Choroid plexus epithelial cell (primary cell): ENCODE data around the gene ZDHHC5.

ENCODE experiments used
- DNase-seq: peaks from one replicate; pipeline ENCODE4 v3.0.0-alpha.2; 2010; ENCODE audit warnings: low read depth
- H3K4me3 ChIP-seq: 2 replicates; pipeline ENCODE4 v1.5.1; 2011; ENCODE audit warnings: low read depth, mild to moderate bottlenecking, control low read depth, low read length, moderate library complexity
- TF ChIP-seq, protein P1 (sequence below): conservative IDR thresholded peaks from 2 replicates; pipeline ENCODE4 v1.5.1; 2011; ENCODE audit warnings: low read depth, mild to moderate bottlenecking, control low read depth, inconsistent platforms, low read length, moderate library complexity

The ZDHHC5 gene, protein sequence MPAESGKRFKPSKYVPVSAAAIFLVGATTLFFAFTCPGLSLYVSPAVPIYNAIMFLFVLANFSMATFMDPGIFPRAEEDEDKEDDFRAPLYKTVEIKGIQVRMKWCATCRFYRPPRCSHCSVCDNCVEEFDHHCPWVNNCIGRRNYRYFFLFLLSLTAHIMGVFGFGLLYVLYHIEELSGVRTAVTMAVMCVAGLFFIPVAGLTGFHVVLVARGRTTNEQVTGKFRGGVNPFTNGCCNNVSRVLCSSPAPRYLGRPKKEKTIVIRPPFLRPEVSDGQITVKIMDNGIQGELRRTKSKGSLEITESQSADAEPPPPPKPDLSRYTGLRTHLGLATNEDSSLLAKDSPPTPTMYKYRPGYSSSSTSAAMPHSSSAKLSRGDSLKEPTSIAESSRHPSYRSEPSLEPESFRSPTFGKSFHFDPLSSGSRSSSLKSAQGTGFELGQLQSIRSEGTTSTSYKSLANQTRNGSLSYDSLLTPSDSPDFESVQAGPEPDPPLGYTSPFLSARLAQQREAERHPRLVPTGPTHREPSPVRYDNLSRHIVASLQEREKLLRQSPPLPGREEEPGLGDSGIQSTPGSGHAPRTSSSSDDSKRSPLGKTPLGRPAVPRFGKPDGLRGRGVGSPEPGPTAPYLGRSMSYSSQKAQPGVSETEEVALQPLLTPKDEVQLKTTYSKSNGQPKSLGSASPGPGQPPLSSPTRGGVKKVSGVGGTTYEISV

DNA sequence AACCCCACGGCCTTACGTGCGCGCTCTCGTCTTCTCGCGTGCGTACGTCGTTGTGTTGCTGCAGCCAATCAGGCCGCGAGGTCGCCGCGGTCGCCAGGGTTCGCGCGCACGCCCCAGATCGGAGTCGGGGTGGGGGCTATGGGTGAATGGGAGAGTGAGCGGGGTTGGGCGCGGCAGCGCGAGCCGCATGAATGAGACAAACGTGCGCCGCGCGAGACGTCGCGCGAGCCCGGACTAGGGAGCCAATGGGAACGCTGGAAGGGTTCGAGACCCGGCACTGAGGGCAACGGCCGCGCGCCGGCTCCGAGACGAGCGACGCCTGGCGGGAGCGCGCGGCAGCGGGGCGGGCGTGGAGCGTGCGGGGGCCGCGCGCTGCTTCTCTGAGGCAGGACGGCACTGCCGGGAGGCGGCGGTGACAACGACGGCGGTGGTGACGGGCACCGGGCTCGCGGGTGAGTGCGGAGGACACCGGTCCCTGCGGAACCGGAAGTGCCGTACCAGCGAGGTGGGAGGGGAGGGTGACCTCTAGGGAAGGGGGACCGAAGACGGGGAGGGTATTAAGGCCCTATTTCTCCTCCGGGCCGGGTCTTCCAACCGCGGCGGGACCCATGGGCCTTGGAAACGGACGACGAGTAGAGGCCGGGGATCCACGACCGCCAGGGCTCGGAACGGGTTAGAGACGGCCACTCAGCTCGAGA is at the start of gene ZDHHC5:
Gene ZDHHC5, plus strand, starts transcription at position 379 of the 698 bp plus-strand sequence. CDS start 4,977 bp downstream, outside the sequence.
- peak; percentile 100 for DNase-seq
- TF ChIP-seq, protein P1, sequence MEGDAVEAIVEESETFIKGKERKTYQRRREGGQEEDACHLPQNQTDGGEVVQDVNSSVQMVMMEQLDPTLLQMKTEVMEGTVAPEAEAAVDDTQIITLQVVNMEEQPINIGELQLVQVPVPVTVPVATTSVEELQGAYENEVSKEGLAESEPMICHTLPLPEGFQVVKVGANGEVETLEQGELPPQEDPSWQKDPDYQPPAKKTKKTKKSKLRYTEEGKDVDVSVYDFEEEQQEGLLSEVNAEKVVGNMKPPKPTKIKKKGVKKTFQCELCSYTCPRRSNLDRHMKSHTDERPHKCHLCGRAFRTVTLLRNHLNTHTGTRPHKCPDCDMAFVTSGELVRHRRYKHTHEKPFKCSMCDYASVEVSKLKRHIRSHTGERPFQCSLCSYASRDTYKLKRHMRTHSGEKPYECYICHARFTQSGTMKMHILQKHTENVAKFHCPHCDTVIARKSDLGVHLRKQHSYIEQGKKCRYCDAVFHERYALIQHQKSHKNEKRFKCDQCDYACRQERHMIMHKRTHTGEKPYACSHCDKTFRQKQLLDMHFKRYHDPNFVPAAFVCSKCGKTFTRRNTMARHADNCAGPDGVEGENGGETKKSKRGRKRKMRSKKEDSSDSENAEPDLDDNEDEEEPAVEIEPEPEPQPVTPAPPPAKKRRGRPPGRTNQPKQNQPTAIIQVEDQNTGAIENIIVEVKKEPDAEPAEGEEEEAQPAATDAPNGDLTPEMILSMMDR = peak; percentile 15
- H3K4me3 ChIP-seq = peak within 1 kb of the TSS; percentile 98

DNA sequence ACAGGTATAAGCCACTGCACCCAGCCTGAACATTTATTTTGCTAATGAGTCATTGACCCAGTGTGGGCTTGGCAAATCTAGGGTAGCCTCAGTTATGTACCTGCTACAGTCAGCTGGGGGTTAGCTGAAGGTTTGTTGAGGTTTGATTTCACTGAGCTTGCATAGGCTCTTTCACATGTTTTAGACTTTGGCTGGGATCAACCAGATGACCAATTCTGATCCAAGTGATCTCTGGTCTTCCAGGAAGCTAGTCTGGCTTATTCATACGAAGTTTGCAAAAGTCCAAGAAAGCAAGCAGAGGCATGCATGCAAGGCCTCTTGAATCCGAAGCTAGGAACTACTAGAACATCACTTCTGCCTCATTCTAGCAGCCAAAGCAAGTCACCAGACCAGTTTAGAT is 49.5 kb upstream of the ZDHHC5 start:
- TF ChIP-seq, protein P1 = no peak
- H3K4me3 ChIP-seq = no peak overlapping the region
- DNase-seq = no peak

DNA sequence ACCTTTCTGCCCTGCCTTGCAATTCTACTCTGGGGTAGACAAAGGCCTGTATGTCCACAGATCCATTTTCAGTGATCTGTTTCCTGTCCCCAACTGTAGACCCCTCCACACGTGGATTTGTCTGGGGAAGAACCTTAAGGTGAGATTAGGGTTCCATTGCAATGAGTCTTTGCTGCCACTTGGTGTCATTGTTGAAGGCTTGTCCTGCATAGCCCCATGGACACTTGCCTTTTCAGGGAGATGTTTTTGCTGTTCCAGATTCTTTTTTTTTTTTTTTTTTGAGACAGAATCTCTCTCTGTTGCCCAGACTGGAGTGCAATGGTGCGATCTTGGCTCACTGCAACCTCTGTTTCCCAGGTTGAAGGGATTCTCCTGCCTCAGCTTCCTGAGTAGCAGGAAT is 48.6 kb upstream of the ZDHHC5 start:
- no peak for DNase-seq
- no peak overlapping the region for H3K4me3 ChIP-seq
- TF ChIP-seq, protein P1 = peak; percentile 31

DNA sequence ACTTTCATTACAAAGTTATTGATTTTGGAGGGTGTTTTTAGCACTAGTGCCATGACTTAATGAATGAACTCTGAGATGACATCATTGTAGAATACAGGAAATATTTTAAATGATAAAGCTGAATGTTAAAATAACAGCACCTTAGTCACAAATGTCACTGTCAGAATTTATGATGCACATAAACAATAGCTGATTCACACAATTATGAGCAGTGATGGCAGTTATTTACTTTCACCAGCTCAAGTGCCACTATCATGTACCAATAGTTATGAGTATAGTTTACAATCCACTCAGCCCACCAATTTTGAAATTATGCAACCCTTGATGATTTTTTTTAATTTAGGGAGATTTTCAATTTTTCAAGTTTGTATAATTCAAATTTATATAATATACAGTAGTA is 47.4 kb upstream of the ZDHHC5 start:
- no peak for DNase-seq
- TF ChIP-seq, protein P1 = no peak
- H3K4me3 ChIP-seq = no peak overlapping the region

DNA sequence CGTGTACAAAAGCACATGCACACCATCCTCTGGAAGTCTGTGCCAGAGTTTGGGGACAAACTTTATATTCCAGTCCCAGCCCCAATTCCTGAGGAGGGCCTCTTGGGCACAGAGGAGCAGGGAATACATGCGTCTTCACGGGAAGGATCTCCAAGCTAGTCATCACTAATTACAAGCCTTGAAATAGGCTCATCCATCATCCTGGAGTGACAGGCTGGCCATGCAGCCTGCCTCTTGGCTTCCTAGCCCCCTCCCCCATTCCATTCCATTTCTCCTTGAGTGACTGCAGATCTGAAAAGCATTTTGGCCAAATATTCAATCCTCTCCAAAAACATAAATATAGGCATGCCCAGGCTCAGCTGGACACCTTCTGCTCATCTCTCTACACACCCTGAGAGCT is 45.7 kb upstream of the ZDHHC5 start:
- no peak overlapping the region for H3K4me3 ChIP-seq
- TF ChIP-seq, protein P1 = no peak
- no peak for DNase-seq

DNA sequence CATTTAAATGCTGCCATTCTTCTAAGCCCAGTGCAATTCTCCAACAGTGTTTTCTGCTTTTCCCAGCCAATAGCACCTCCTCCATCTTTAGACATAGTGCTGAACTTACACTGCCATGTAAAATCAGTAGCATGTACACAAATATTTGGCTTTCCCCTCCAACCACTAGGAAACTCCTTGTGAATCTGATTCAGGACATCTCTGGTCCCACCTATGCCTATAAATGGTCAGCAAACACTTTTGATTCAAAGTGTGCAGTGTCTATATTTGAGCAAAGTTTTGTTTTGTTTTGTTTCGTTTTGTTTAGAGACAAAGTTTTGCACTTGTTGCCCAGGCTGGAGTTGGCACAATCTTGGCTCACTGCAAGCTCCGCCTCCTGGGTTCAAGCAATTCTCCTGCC is 43.0 kb upstream of the ZDHHC5 start:
- no peak overlapping the region for H3K4me3 ChIP-seq
- TF ChIP-seq, protein P1 = no peak
- no peak for DNase-seq
